ENCODE measurements around the gene PHLPP2. TPM values are rescaled to one million over a fixed set of nuclear protein-coding genes. Genes with fewer than 3 reads are reported as not detected.

Gene PHLPP2
- total RNA-seq, 6 experiments from 2014 or later = 2.3 to 9.8 (median 5.6) TPM

DNA sequence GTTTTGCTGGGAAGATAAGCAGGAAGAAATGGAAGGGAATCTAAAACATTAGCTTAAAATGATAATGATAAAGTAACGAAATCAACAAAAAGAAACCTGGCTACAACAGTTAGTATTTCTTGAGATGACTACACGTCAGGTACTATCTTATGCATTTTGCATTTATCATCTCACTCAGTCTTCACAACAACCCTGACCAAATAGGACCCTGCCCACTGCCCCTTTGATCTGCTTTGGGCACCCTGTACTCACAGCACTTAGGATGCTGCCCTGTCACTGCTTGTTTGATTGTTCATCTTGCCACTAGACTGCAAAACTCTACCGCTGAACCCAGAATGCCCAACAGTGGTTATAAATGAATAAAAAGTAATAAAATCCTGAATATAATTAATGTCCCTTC is 53.3 kb downstream of the PHLPP2 start:
- ATAC-seq (no peak), DNase-seq (no peak)
- H3K4me3 ChIP-seq = no peak overlapping the region
- H3K27ac ChIP-seq = no peak overlapping the region
- intact Hi-C loops (cut with DNase I) = no loop called here
- peaks cover 0 to 13% (median 3%) of the 10 kb centered on the region in 4 donors for H3K4me1 ChIP-seq
- TF ChIP-seq CTCF (IDR thresholded peaks at IDR 0.05) (no peak), POLR2A (IDR thresholded peaks at IDR 0.05) (no peak)
- no peaks in the 10 kb centered on the region for H3K27me3 ChIP-seq
- no peaks in the 10 kb centered on the region for H3K9me3 ChIP-seq
- peaks cover 0 to 8% (median 3%) of the 10 kb centered on the region in 4 donors for H3K36me3 ChIP-seq
- 96% methylated on average over 2 of the region's 3 CpGs for WGBS (ENCODE audit: insufficient coverage, low coverage, low lambda C conversion rate, missing lambda C conversion rate)

GRCh38 chr16:71670537-71670936 is 54.0 kb downstream of the PHLPP2 start:
- ATAC-seq = peak; percentile 63 to 79 (median 69)
- intact Hi-C loops (cut with DNase I) = no loop called here
- Histone ChIP-seq H3K27me3 (no peaks in the 10 kb centered on the region), H3K4me1 (peaks cover 0 to 15% (median 3%) of the 10 kb centered on the region in 4 donors), H3K4me3 (no peak overlapping the region), H3K9me3 (no peaks in the 10 kb centered on the region), H3K36me3 (peaks cover 0 to 7% (median 1%) of the 10 kb centered on the region in 4 donors), H3K27ac (no peak overlapping the region)
- DNase-seq = peak in 1 of 3 donors; percentile 29
- WGBS (ENCODE audit: insufficient coverage, low coverage, low lambda C conversion rate, missing lambda C conversion rate) = 42% methylated on average over 4 of the region's 4 CpGs
- TF ChIP-seq POLR2A (IDR thresholded peaks at IDR 0.05) (no peak), CTCF (IDR thresholded peaks at IDR 0.05) (no peak)

DNA sequence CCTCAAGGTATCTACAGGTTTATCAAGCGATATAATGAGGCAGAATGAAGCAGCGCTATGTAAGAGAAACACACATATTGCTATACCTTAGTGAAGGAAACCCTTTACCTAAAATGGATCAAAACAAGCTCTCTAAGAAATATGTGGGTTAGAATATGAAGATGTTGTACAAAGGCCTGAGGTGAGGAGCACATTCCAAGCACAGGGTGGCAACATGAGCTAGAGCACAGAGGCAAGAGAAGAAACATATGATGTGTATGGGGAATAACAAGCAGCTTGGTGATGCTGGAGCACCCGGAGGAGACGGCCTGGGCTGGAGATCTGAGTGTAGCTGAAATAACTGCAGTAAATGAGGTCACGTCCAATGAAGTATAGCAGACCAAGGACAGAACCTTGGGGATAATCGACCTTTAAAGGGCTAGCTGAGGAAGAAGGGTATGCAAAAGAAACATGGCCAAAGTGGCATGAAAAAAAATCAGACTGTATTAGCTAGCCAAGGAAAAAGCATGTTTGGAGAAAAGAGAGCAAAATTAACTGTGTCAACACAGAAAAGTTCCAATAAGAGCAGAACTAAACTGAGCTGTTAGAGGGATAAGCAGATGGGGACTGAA is 54.5 kb downstream of the PHLPP2 start:
- intact Hi-C loops (cut with DNase I) = no loop called here
- H3K4me3 ChIP-seq = no peak overlapping the region
- no peaks in the 10 kb centered on the region for H3K9me3 ChIP-seq
- 74% methylated on average over 6 of the region's 6 CpGs for WGBS (ENCODE audit: insufficient coverage, low coverage, low lambda C conversion rate, missing lambda C conversion rate)
- H3K27me3 ChIP-seq = no peaks in the 10 kb centered on the region
- H3K27ac ChIP-seq = no peak overlapping the region
- no peak for TF ChIP-seq CTCF (IDR thresholded peaks at IDR 0.05)
- peaks cover 0 to 7% (median 1%) of the 10 kb centered on the region in 4 donors for H3K36me3 ChIP-seq
- peaks cover 0 to 15% (median 3%) of the 10 kb centered on the region in 4 donors for H3K4me1 ChIP-seq
- ATAC-seq = peak in 1 of 4 donors; percentile 5
- no peak for DNase-seq

GRCh38 chr16:71666928-71667707 is 57.4 kb downstream of the PHLPP2 start:
- 48% methylated on average over 4 of the region's 4 CpGs for whole genome bisulfite sequencing (ENCODE audit: insufficient coverage, low coverage, low lambda C conversion rate, missing lambda C conversion rate)
- Histone ChIP-seq H3K9me3 (no peaks in the 10 kb centered on the region), H3K4me1 (peaks cover 0 to 15% (median 3%) of the 10 kb centered on the region in 4 donors), H3K36me3 (peaks cover 0 to 7% (median 0%) of the 10 kb centered on the region in 4 donors), H3K4me3 (no peak overlapping the region), H3K27me3 (no peaks in the 10 kb centered on the region), H3K27ac (peak overlapping the region; percentile 54 to 78 (median 65))
- peak; percentile 90 to 93 (median 92) for ATAC-seq
- intact Hi-C loops (cut with DNase I) = no loop called here
- no peak for TF ChIP-seq CTCF (IDR thresholded peaks at IDR 0.05)
- no peak for DNase-seq
